KMS-11 (cell line): ENCODE measurements around the gene MTFR1L.
"Not testable (repeated sequence)": the region's sequence is repeated elsewhere in the genome, so short reads cannot be mapped to it uniquely, and the experiment has no call there.

ENCODE experiments used
- H2AFZ ChIP-seq: fragments of 200-600 bp; sonication (generic); 2 replicates; pipeline ENCODE4 v1.6.1; 2016; ENCODE audit warnings: antibody characterized with exemption, mixed run types, low read depth
- H3K27ac ChIP-seq: fragments of 200-600 bp; sonication (generic); 2 replicates; pipeline ENCODE4 v1.6.1; 2016; ENCODE audit warnings: mild to moderate bottlenecking, mixed run types
- H3K27me3 ChIP-seq: fragments of 200-600 bp; sonication (generic); 2 replicates; pipeline ENCODE4 v1.6.1; 2017; ENCODE audit warnings: mild to moderate bottlenecking, low read depth, mixed run types, moderate library complexity; ENCODE audit not compliant: insufficient read depth
- H3K36me3 ChIP-seq: fragments of 200-600 bp; sonication (generic); 2 replicates; pipeline ENCODE4 v1.6.1; 2017; ENCODE audit warnings: mild to moderate bottlenecking, mixed run types; ENCODE audit not compliant: insufficient read depth
- H3K4me1 ChIP-seq: fragments of 200-600 bp; sonication (generic); 2 replicates; pipeline ENCODE4 v1.6.1; 2016; ENCODE audit warnings: mild to moderate bottlenecking, low read depth, mixed run types; ENCODE audit not compliant: poor library complexity, severe bottlenecking
- H3K4me2 ChIP-seq: fragments of 200-600 bp; sonication (generic); 2 replicates; pipeline ENCODE4 v1.7.0; 2016; ENCODE audit warnings: mild to moderate bottlenecking, mixed run types
- H3K4me3 ChIP-seq: fragments of 200-600 bp; sonication (generic); IDR thresholded peaks from 2 replicates; pipeline ENCODE4 v1.6.1; 2017; ENCODE audit warnings: low read depth, low read length, mixed read lengths; ENCODE audit not compliant: insufficient read depth
- H3K79me2 ChIP-seq: fragments of 200-600 bp; sonication (generic); 2 replicates; pipeline ENCODE4 v1.6.1; 2016; ENCODE audit warnings: low read depth, mixed run types; ENCODE audit not compliant: insufficient read depth
- H3K9ac ChIP-seq: fragments of 200-600 bp; sonication (generic); 2 replicates; pipeline ENCODE4 v1.6.1; 2016; ENCODE audit warnings: mild to moderate bottlenecking, mixed run types
- H4K20me1 ChIP-seq: fragments of 200-600 bp; sonication (generic); 2 replicates; pipeline ENCODE4 v1.6.1; 2016; ENCODE audit warnings: mild to moderate bottlenecking, mixed run types; ENCODE audit not compliant: insufficient read depth
- CTCF ChIP-seq: fragments of 200-600 bp; sonication (generic); conservative IDR thresholded peaks from 2 replicates; pipeline ENCODE4 v1.6.1; 2017; ENCODE audit warnings: low read depth, mild to moderate bottlenecking, antibody characterized with exemption, low read length, moderate library complexity, mixed read lengths

Gene MTFR1L

GRCh38 chr1:25837262-25837875 lies 17.6 kb downstream of the MTFR1L start:
- H4K20me1 ChIP-seq = no peaks in the 10 kb centered on the region
- H2AFZ ChIP-seq = no peak overlapping the region
- no peaks in the 10 kb centered on the region for H3K27me3 ChIP-seq
- TF ChIP-seq CTCF = peak; percentile 44; the same call in 1 of the 2 replicates
- H3K79me2 ChIP-seq = 0 out of 2 replicates have a peak, but pooled peaks cover 4% of the 10 kb centered on the region
- H3K4me1 ChIP-seq = peaks cover 9% of the 10 kb centered on the region
- no peak overlapping the region for H3K27ac ChIP-seq
- H3K36me3 ChIP-seq = peaks cover 3% of the 10 kb centered on the region; the same call in 1 of the 2 replicates
- no peak overlapping the region for H3K4me2 ChIP-seq
- no peak overlapping the region for H3K9ac ChIP-seq
- H3K4me3 ChIP-seq = no peak overlapping the region

- H3K79me2 ChIP-seq, H3K36me3 ChIP-seq, H3K27me3 ChIP-seq, H3K27ac ChIP-seq, H2AFZ ChIP-seq, H4K20me1 ChIP-seq, H3K4me2 ChIP-seq, H3K9ac ChIP-seq, H3K4me3 ChIP-seq: not testable (repeated sequence)
- peaks cover 11% of the 10 kb centered on the region for H3K4me1 ChIP-seq
Observed at GRCh38 chr1:25839808-25840207, 20.1 kb downstream of the MTFR1L start.

- Histone ChIP-seq H3K27ac (no peak overlapping the region), H4K20me1 (no peaks in the 10 kb centered on the region), H3K36me3 (no peaks in the 10 kb centered on the region), H3K27me3 (no peaks in the 10 kb centered on the region), H3K4me1 (peaks cover 11% of the 10 kb centered on the region), H3K4me2 (no peak overlapping the region), H3K9ac (no peak overlapping the region), H2AFZ (no peak overlapping the region), H3K79me2 (peaks cover 8% of the 10 kb centered on the region; the same call in 1 of the 2 replicates), H3K4me3 (no peak overlapping the region)
- no peak for TF ChIP-seq CTCF
Observed at GRCh38 chr1:25843483-25843882, 23.7 kb downstream of the MTFR1L start.

- H3K4me2 ChIP-seq = no peak overlapping the region
- H3K36me3 ChIP-seq = no peaks in the 10 kb centered on the region
- H4K20me1 ChIP-seq = no peaks in the 10 kb centered on the region
- TF ChIP-seq CTCF = no peak
- no peak overlapping the region for H2AFZ ChIP-seq
- H3K79me2 ChIP-seq = peaks cover 15% of the 10 kb centered on the region; the same call in 1 of the 2 replicates
- H3K4me3 ChIP-seq = no peak overlapping the region
- H3K9ac ChIP-seq = no peak overlapping the region
- H3K27me3 ChIP-seq = no peaks in the 10 kb centered on the region
- H3K4me1 ChIP-seq = peaks cover 3% of the 10 kb centered on the region
- H3K27ac ChIP-seq = no peak overlapping the region
Observed at GRCh38 chr1:25844536-25845337, 25.0 kb downstream of the MTFR1L start.

GRCh38 chr1:25845664-25846063 lies 25.9 kb downstream of the MTFR1L start:
- no peak overlapping the region for H3K4me2 ChIP-seq
- H3K36me3 ChIP-seq = no peaks in the 10 kb centered on the region
- peaks cover 18% of the 10 kb centered on the region; the same call in 1 of the 2 replicates for H3K79me2 ChIP-seq
- H3K27ac ChIP-seq = no peak overlapping the region
- no peak overlapping the region for H3K9ac ChIP-seq
- no peak overlapping the region for H3K4me3 ChIP-seq
- H4K20me1 ChIP-seq = no peaks in the 10 kb centered on the region
- no peak for TF ChIP-seq CTCF
- H3K4me1 ChIP-seq = peaks cover 3% of the 10 kb centered on the region
- no peak overlapping the region for H2AFZ ChIP-seq
- H3K27me3 ChIP-seq = no peaks in the 10 kb centered on the region
